ENCODE results near the gene ANO9. TPM values are rescaled to one million over a fixed set of nuclear protein-coding genes. Genes with fewer than 3 reads are reported as not detected.

The ANO9 gene
- polyA plus RNA-seq, 1 donor from 2014 or later: 4.9 TPM

GRCh38 chr11:370070-370941 is 71.5 kb downstream of the ANO9 start:
- peaks cover 0 to 9% (median 2%) of the 10 kb centered on the region in 3 donors for H3K4me1 Mint-ChIP-seq
- peaks cover 38% of the 10 kb centered on the region for H3K27me3 Mint-ChIP-seq
- no peaks in the 10 kb centered on the region for H3K36me3 Mint-ChIP-seq
- peak overlapping the region in 2 of 4 donors; percentile 12 to 73 for H3K4me3 Mint-ChIP-seq
- no peaks in the 10 kb centered on the region for H3K9me3 Mint-ChIP-seq
- H3K27ac Mint-ChIP-seq: no peak overlapping the region

GRCh38 chr11:369336-370018 is 72.3 kb downstream of the ANO9 start, which contains the start of gene B4GALNT4:
Gene B4GALNT4 (plus strand): TSS chr11:369499. CDS start chr11:369804, 305 bp downstream.
- H3K27me3 Mint-ChIP-seq: peaks cover 43% of the 10 kb centered on the region
- no peaks in the 10 kb centered on the region for H3K9me3 Mint-ChIP-seq
- H3K36me3 Mint-ChIP-seq: no peaks in the 10 kb centered on the region
- H3K4me1 Mint-ChIP-seq: peaks cover 0 to 9% (median 2%) of the 10 kb centered on the region in 3 donors
- H3K27ac Mint-ChIP-seq: peak within 1 kb of the TSS in 2 of 3 donors; percentile 51 to 73
- peak within 1 kb of the TSS in 3 of 4 donors; percentile 21 to 83 (median 83) for H3K4me3 Mint-ChIP-seq

DNA sequence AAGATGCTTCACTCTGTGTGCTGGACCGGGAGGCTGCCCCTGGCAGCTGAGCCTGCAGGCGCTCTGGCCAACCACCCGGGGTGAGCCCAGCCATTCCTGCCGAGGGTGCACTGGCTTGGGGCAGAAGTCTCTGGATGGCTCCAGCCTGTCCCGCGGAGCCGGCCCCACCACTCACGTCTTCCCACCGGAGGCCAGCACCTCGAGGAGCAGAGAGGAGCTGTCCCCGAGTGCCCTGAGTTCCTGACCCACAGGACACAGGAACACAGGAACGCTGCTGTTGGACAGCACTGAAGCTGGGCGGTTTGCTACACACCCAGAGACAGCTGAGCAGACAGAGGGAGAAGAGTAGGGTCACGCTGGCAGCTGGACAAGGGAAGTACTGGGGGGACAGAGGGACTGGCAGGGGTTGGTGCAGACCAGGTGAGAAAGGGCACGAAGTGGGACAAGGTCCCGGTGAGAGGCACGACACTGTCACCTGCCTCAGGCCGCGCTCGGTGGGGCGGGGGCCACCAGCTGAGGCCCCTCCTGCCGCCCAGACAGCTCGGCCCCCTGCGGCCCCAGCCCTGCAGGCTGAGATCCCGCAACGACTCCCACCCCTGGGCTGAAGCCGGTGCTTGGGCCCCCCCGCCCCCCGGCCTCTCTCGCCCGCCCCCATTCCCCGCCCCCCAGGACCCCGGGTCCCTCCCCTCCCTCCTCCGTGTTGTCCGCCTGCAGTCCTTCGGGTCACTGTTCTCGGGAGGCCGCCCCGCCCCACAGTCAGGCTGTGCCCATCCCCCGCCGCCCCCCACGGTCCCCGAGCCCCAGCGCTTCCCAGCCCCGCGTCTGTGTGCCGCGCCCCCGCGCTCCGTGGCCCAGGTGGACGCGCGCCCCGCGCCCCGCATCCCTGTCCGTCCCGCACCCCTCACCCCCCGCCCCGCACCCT is 73.1 kb downstream of the ANO9 start:
- H3K27ac Mint-ChIP-seq: peak overlapping the region in 2 of 3 donors; percentile 51 to 73
- H3K4me1 Mint-ChIP-seq: peaks cover 0 to 9% (median 2%) of the 10 kb centered on the region in 3 donors
- no peaks in the 10 kb centered on the region for H3K9me3 Mint-ChIP-seq
- H3K4me3 Mint-ChIP-seq: peak overlapping the region in 3 of 4 donors; percentile 21 to 83 (median 83)
- peaks cover 43% of the 10 kb centered on the region for H3K27me3 Mint-ChIP-seq
- no peaks in the 10 kb centered on the region for H3K36me3 Mint-ChIP-seq

DNA sequence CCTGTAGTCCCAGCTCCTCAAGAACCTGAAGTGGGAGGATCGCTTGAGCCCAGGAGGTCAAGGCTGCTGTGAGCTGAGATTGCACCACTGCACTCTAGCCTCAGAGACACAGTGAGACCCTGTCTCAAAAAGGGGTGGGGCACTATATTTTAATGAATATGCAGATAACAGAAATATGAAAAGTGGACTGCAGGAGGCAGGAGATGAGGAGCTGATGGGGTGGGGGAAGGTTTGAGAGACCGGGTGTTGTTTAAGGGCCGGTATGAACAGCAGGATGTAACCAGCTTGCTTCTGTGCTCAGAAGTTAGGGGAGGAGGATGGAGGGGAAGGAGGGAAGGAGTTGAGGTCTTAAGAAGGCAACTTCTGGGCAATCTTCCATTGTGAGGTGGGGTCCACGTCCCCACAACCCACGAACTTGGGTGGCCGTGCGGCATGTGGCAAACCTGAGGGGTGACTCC is 73.8 kb downstream of the ANO9 start:
- Mint-ChIP-seq H3K9me3 (no peaks in the 10 kb centered on the region), H3K36me3 (no peaks in the 10 kb centered on the region), H3K4me3 (peak overlapping the region in 2 of 4 donors; percentile 28 to 83), H3K27me3 (peaks cover 43% of the 10 kb centered on the region), H3K27ac (peak overlapping the region in 1 of 3 donors; percentile 51), H3K4me1 (peaks cover 0 to 9% (median 2%) of the 10 kb centered on the region in 3 donors)

Other genes with a start within 250 kb of the ANO9 start
- not detected for gene SCGB1C1, start 248.9 kb downstream of the ANO9 start, polyA plus RNA-seq
- 44.4 TPM for gene BET1L, start 234.6 kb downstream of the ANO9 start, polyA plus RNA-seq
- 65.7 TPM for gene RIC8A, start 234.3 kb downstream of the ANO9 start, polyA plus RNA-seq
- gene SIRT3, start 205.7 kb downstream of the ANO9 start, polyA plus RNA-seq: 11.6 TPM
- 179 TPM for gene PSMD13, start 205.0 kb downstream of the ANO9 start, polyA plus RNA-seq
- 5.9 TPM for gene NLRP6, start 163.6 kb downstream of the ANO9 start, polyA plus RNA-seq
- gene PGGHG, start 152.9 kb downstream of the ANO9 start, polyA plus RNA-seq: 6.1 TPM
- not detected for gene IFITM5, start 142.5 kb downstream of the ANO9 start, polyA plus RNA-seq
- gene IFITM2, start 134.2 kb downstream of the ANO9 start, polyA plus RNA-seq: 1,305 TPM
- gene IFITM1, start 128.0 kb downstream of the ANO9 start, polyA plus RNA-seq: 233 TPM
- gene IFITM3, start 121.2 kb downstream of the ANO9 start, polyA plus RNA-seq: 1.4 TPM
- not detected for gene B4GALNT4, start 72.5 kb downstream of the ANO9 start, polyA plus RNA-seq
- not detected for gene PKP3, start 47.8 kb downstream of the ANO9 start, polyA plus RNA-seq
- gene SIGIRR, start 27.0 kb downstream of the ANO9 start, polyA plus RNA-seq: 130 TPM
- gene PTDSS2, start 8.3 kb upstream of the ANO9 start, polyA plus RNA-seq: 10.9 TPM
- 202 TPM for gene RNH1, start 65.2 kb upstream of the ANO9 start, polyA plus RNA-seq
- 22.5 TPM for gene HRAS, start 93.6 kb upstream of the ANO9 start, polyA plus RNA-seq
- 2.6 TPM for gene LRRC56, start 95.5 kb upstream of the ANO9 start, polyA plus RNA-seq
- gene LMNTD2, start 118.7 kb upstream of the ANO9 start, polyA plus RNA-seq: 3.8 TPM
- gene RASSF7, start 119.0 kb upstream of the ANO9 start, polyA plus RNA-seq: 42.0 TPM
- gene PHRF1, start 134.5 kb upstream of the ANO9 start, polyA plus RNA-seq: 15.4 TPM
- gene IRF7, start 173.9 kb upstream of the ANO9 start, polyA plus RNA-seq: 103 TPM
- gene CDHR5, start 182.9 kb upstream of the ANO9 start, polyA plus RNA-seq: not detected
- not detected for gene SCT, start 185.2 kb upstream of the ANO9 start, polyA plus RNA-seq
- gene DRD4, start 195.3 kb upstream of the ANO9 start, polyA plus RNA-seq: not detected

Data from IgD-negative memory B cell (primary cell).